HS-27A (cell line): Measurements from ENCODE around the gene PIM1.
A peak's percentile ranks its signal among the peaks of the same experiment; 100 is the strongest.
"Not testable (repeated sequence)": the region's sequence is repeated elsewhere in the genome, so short reads cannot be mapped to it uniquely, and the experiment has no call there.

Experiments used
- DNase-seq: peaks from one replicate; pipeline ENCODE4 v3.0.0-alpha.2; 2012; ENCODE audit warnings: low read depth, missing footprints

PIM1 gene

GRCh38 chr6:37188962-37189510, 19.1 kb downstream of the PIM1 start:
- no peak for DNase-seq

GRCh38 chr6:37190159-37190535, 20.2 kb downstream of the PIM1 start:
- DNase-seq = no peak

GRCh38 chr6:37192666-37193065, 22.7 kb downstream of the PIM1 start:
- DNase-seq = no peak

- not testable (repeated sequence) for DNase-seq
These were observed 24.9 kb downstream of the PIM1 start for GRCh38 chr6:37194886-37195285.

- not testable (repeated sequence) for DNase-seq
These were observed 26.5 kb downstream of the PIM1 start for GRCh38 chr6:37196451-37196850.

GRCh38 chr6:37200085-37200484, 30.1 kb downstream of the PIM1 start:
- no peak for DNase-seq

- no peak for DNase-seq
These were observed 31.8 kb downstream of the PIM1 start for GRCh38 chr6:37201726-37202125.

GRCh38 chr6:37202788-37203491, 33.0 kb downstream of the PIM1 start:
- DNase-seq = no peak

- DNase-seq = no peak
These were observed 34.2 kb downstream of the PIM1 start for GRCh38 chr6:37204014-37204751.

- DNase-seq = no peak
These were observed 35.4 kb downstream of the PIM1 start for GRCh38 chr6:37205175-37205996.

- no peak for DNase-seq
These were observed 36.0 kb downstream of the PIM1 start for GRCh38 chr6:37205997-37206340.

- no peak for DNase-seq
These were observed 36.7 kb downstream of the PIM1 start for GRCh38 chr6:37206622-37207021.

- peak; percentile 70 for DNase-seq
These were observed 38.0 kb downstream of the PIM1 start for GRCh38 chr6:37207903-37208456.

GRCh38 chr6:37208793-37209192, 38.8 kb downstream of the PIM1 start:
- DNase-seq = no peak

- no peak for DNase-seq
These were observed 39.7 kb downstream of the PIM1 start for GRCh38 chr6:37209461-37210205.

GRCh38 chr6:37210313-37210968, 40.5 kb downstream of the PIM1 start:
- peak; percentile 73 for DNase-seq

- no peak for DNase-seq
These were observed 42.3 kb downstream of the PIM1 start for GRCh38 chr6:37212268-37212667.

- no peak for DNase-seq
These were observed 48.1 kb downstream of the PIM1 start for GRCh38 chr6:37218061-37218460.

GRCh38 chr6:37218511-37218910, 48.6 kb downstream of the PIM1 start:
- no peak for DNase-seq

GRCh38 chr6:37221585-37222124, 51.7 kb downstream of the PIM1 start:
- no peak for DNase-seq
